MCF 10A (cell line): ENCODE data around the gene RASSF5. TPM values are rescaled to one million over a fixed set of nuclear protein-coding genes. Genes with fewer than 3 reads are reported as not detected.

Experiments
- BruUV-seq: library from RNA; stranded (reverse); fragments of 400-500 nt; replicated peaks from 2 replicates; lab custom pipeline; 2021; lab: Mats Ljungman, UMichigan
- CTCF ChIA-PET: fragments of 300-600 bp; sonication (Branson Sonifier 250); formaldehyde crosslinking; extraction: SDS; loops from one replicate; lab custom pipeline; 2021; ENCODE audit warnings: antibody characterized with exemption, inconsistent platforms; lab: Yijun Ruan, JAX
- POLR2A ChIA-PET: fragments of 300-600, 350-650 bp; sonication (Branson Sonifier 250); formaldehyde crosslinking; extraction: SDS; loops from one replicate; lab custom pipeline; 2020; ENCODE audit warnings: antibody characterized with exemption, inconsistent platforms; lab: Yijun Ruan, JAX
- DNase-seq: peaks from one replicate; pipeline ENCODE4 v3.0.0-alpha.2; 2018; ENCODE audit not compliant: unreplicated experiment
- H3K27ac Mint-ChIP-seq: one replicate; pipeline ENCODE4 v1.8.0; 2022; ENCODE audit warnings: mild to moderate bottlenecking, low read depth, mixed read lengths; ENCODE audit not compliant: unreplicated experiment
- H3K27me3 Mint-ChIP-seq: one replicate; pipeline ENCODE4 v1.8.0; 2022; ENCODE audit warnings: mixed read lengths; ENCODE audit not compliant: insufficient read depth, unreplicated experiment
- H3K36me3 Mint-ChIP-seq: one replicate; pipeline ENCODE4 v1.8.0; 2022; ENCODE audit warnings: mild to moderate bottlenecking, moderate library complexity, mixed read lengths; ENCODE audit not compliant: insufficient read depth, unreplicated experiment
- H3K4me1 Mint-ChIP-seq: one replicate; pipeline ENCODE4 v1.8.0; 2022; ENCODE audit warnings: mixed read lengths; ENCODE audit not compliant: insufficient read depth, unreplicated experiment
- H3K4me3 Mint-ChIP-seq: one replicate; pipeline ENCODE4 v1.8.0; 2022; ENCODE audit warnings: mild to moderate bottlenecking, moderate library complexity, mixed read lengths; ENCODE audit not compliant: unreplicated experiment
- H3K9me3 Mint-ChIP-seq: one replicate; pipeline ENCODE4 v1.8.0; 2022; ENCODE audit warnings: mixed read lengths; ENCODE audit not compliant: unreplicated experiment
- CTCF ChIP-seq: fragments of 200-600 bp; IDR thresholded peaks from one replicate; pipeline ENCODE4 v1.8.0; 2022; ENCODE audit warnings: antibody characterized with exemption, mild to moderate bottlenecking; ENCODE audit not compliant: unreplicated experiment
- intact Hi-C: fragments of 100-400 bp; cut with micrococcal nuclease; formaldehyde crosslinking; loops from 2 replicates; pipeline ENCODE4 v1.14.1; 2022
- microRNA-seq: library from miRNA; unstranded; fragments of <30 nt; microRNA quantifications from one replicate; pipeline ENCODE4 v1.2.0, GENCODE V29; 2022
- total RNA-seq: library from RNA; stranded (reverse); gene quantifications from 2 replicates; pipeline ENCODE4 v1.2.3, GENCODE V29; 2022

RASSF5 gene
- total RNA-seq, 1 experiment from 2014 or later: 8.3 TPM

DNA sequence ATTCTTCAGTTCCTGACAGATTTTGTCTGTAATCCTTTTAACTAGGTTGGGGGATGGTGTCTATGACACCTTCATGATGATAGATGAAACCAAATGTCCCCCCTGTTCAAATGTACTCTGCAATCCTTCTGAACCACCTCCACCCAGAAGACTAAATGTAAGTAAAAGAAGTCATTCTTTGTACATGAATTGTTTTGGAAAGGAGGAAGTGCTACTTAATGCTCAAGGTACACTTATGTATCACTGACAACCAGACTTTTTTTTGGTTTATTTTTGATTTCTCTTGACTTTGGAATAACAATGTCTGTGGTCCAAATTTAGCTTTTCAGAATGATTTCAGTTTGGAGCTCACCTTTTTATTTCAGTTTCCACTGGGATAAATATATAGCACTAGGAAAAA is 130.3 kb downstream of the RASSF5 start:
- intact Hi-C loops: loop anchor here (10.0 kb wide), 1 partner anchor 437 kb away; no protein-coding TSS in a partner anchor
- Mint-ChIP-seq H3K27me3 (no peaks in the 10 kb centered on the region), H3K36me3 (peaks cover 40% of the 10 kb centered on the region), H3K4me1 (peaks cover 38% of the 10 kb centered on the region), H3K4me3 (peak overlapping the region; percentile 89), H3K27ac (peak overlapping the region; percentile 46), H3K9me3 (no peaks in the 10 kb centered on the region)
- ChIA-PET CTCF (interaction anchor here (0.5 to 36.8 kb wide), 7 partner anchors 23 to 274 kb away, joined by 3 to 1191 read pairs (median 5); partner anchors contain the start of gene EIF2D), POLR2A (interaction anchor here (0.7 to 13.3 kb wide), 12 partner anchors 9 to 391 kb away, joined by 3 to 215 read pairs (median 5); partner anchors contain the start of genes EIF2D and MAPKAPK2)
- DNase-seq: no peak
- no peak for TF ChIP-seq CTCF
- BruUV-seq: no TSS peak

Small RNA genes lying within 50 kb of the gene (microRNA-seq; reads per million reads assigned to microRNA genes)
- not detected for gene MIR6769B

Other genes starting within 250 kb of the RASSF5 start
- gene IKBKE, start 37.1 kb upstream of the RASSF5 start, total RNA-seq: 7.1 and 12.1 TPM in 2 replicates
- 110 and 116 TPM in 2 replicates for gene EIF2D, start 104.9 kb downstream of the RASSF5 start, total RNA-seq
- gene DYRK3, start 128.0 kb downstream of the RASSF5 start, total RNA-seq: 45.4 and 58.5 TPM in 2 replicates
- 142 and 178 TPM in 2 replicates for gene MAPKAPK2, start 177.4 kb downstream of the RASSF5 start, total RNA-seq